Duodenal mucosa (tissue), 2 donors: ENCODE results near the gene HUS1.
A peak's percentile ranks its signal among the peaks of the same experiment; 100 is the strongest.

Source experiments
- H3K27ac ChIP-seq: one replicate; pipeline ENCODE4 v1.7.0; 2013; ENCODE audit warnings: low read depth, low read length
- H3K27me3 ChIP-seq, 2 donors: one replicate each; pipeline ENCODE4 v1.7.0; 2013; ENCODE audit warnings: low read length in 2 of 2, control low read depth in 1 of 2; ENCODE audit not compliant: insufficient read depth in 2 of 2, control insufficient read depth in 1 of 2
- H3K36me3 ChIP-seq, 2 donors: one replicate each; pipeline ENCODE4 v1.7.0; 2013; ENCODE audit warnings: low read length in 2 of 2, control low read depth in 1 of 2; ENCODE audit not compliant: insufficient read depth in 2 of 2, control insufficient read depth in 1 of 2
- H3K4me1 ChIP-seq, 2 donors: one replicate each; pipeline ENCODE4 v1.7.0; 2013; ENCODE audit warnings: low read length in 2 of 2, control low read depth in 1 of 2; ENCODE audit not compliant: insufficient read depth in 2 of 2, control insufficient read depth in 1 of 2
- H3K4me3 ChIP-seq, 2 donors: one replicate each; pipeline ENCODE4 v1.7.0; 2013; ENCODE audit warnings: low read length in 2 of 2, low read depth in 1 of 2
- H3K9ac ChIP-seq, 2 donors: one replicate each; pipeline ENCODE4 v1.7.0; 2013; ENCODE audit warnings: low read length in 2 of 2, low read depth in 1 of 2
- H3K9me3 ChIP-seq, 2 donors: one replicate each; pipeline ENCODE4 v1.7.0; 2013; ENCODE audit warnings: low read length in 2 of 2, control low read depth in 1 of 2; ENCODE audit not compliant: control insufficient read depth in 1 of 2

The HUS1 gene

GRCh38 chr7:47979145-47979831 is at the start of gene HUS1:
TSS of gene HUS1 (minus strand) at chr7:47979615. CDS start at chr7:47979519, 96 bp downstream.
- peak within 1 kb of the TSS; percentile 91 for H3K27ac ChIP-seq
- H3K4me3 ChIP-seq = peak within 1 kb of the TSS; percentile 87 to 99
- peaks cover 10 to 37% of the 10 kb centered on the region in 2 donors for H3K36me3 ChIP-seq
- H3K4me1 ChIP-seq = peaks cover 10 to 11% of the 10 kb centered on the region in 2 donors
- no peaks in the 10 kb centered on the region for H3K9me3 ChIP-seq
- H3K9ac ChIP-seq = peak within 1 kb of the TSS; percentile 77 to 95
- H3K27me3 ChIP-seq = no peaks in the 10 kb centered on the region

GRCh38 chr7:48028938-48029337 is 49.5 kb upstream of the HUS1 start, which contains the start of gene SUN3:
TSS of gene SUN3 (minus strand) at chr7:48029107. CDS start at chr7:48028938, 169 bp downstream.
- Histone ChIP-seq H3K27me3 (no peaks in the 10 kb centered on the region), H3K9ac (no peak within 1 kb of the TSS), H3K9me3 (no peaks in the 10 kb centered on the region), H3K4me1 (no peaks in the 10 kb centered on the region), H3K4me3 (no peak within 1 kb of the TSS), H3K27ac (no peak within 1 kb of the TSS), H3K36me3 (no peaks in the 10 kb centered on the region)

GRCh38 chr7:48025624-48026023 is 46.2 kb upstream of the HUS1 start:
- H3K4me1 ChIP-seq = no peaks in the 10 kb centered on the region
- no peaks in the 10 kb centered on the region for H3K36me3 ChIP-seq
- H3K4me3 ChIP-seq = no peak overlapping the region
- H3K27ac ChIP-seq = no peak overlapping the region
- H3K9ac ChIP-seq = no peak overlapping the region
- H3K27me3 ChIP-seq = no peaks in the 10 kb centered on the region
- H3K9me3 ChIP-seq = no peaks in the 10 kb centered on the region

- H3K36me3 ChIP-seq = no peaks in the 10 kb centered on the region
- H3K4me3 ChIP-seq = no peak overlapping the region
- H3K4me1 ChIP-seq = no peaks in the 10 kb centered on the region
- H3K9ac ChIP-seq = no peak overlapping the region
- no peak overlapping the region for H3K27ac ChIP-seq
- H3K9me3 ChIP-seq = no peaks in the 10 kb centered on the region
- H3K27me3 ChIP-seq = no peaks in the 10 kb centered on the region
These were observed 38.3 kb upstream of the HUS1 start for GRCh38 chr7:48017674-48018073.

GRCh38 chr7:48016641-48017040 is 37.2 kb upstream of the HUS1 start:
- H3K4me3 ChIP-seq = no peak overlapping the region
- H3K9me3 ChIP-seq = no peaks in the 10 kb centered on the region
- no peaks in the 10 kb centered on the region for H3K4me1 ChIP-seq

GRCh38 chr7:48011951-48012350 is 32.5 kb upstream of the HUS1 start:
- no peak overlapping the region for H3K27ac ChIP-seq
- H3K27me3 ChIP-seq = no peaks in the 10 kb centered on the region
- no peak overlapping the region for H3K4me3 ChIP-seq
- no peaks in the 10 kb centered on the region for H3K36me3 ChIP-seq
- no peak overlapping the region for H3K9ac ChIP-seq
- H3K9me3 ChIP-seq = no peaks in the 10 kb centered on the region
- H3K4me1 ChIP-seq = no peaks in the 10 kb centered on the region

More at GRCh38 chr7:48016641-48017040, 37.2 kb upstream of the HUS1 start:
- H3K27ac ChIP-seq = no peak overlapping the region
- no peak overlapping the region for H3K9ac ChIP-seq
- no peaks in the 10 kb centered on the region for H3K36me3 ChIP-seq
- no peaks in the 10 kb centered on the region for H3K27me3 ChIP-seq

GRCh38 chr7:48011323-48011722 is 31.9 kb upstream of the HUS1 start:
- Histone ChIP-seq H3K9ac (no peak overlapping the region), H3K27me3 (no peaks in the 10 kb centered on the region), H3K27ac (no peak overlapping the region), H3K9me3 (no peaks in the 10 kb centered on the region), H3K4me3 (no peak overlapping the region), H3K4me1 (peaks cover 0 to 3% of the 10 kb centered on the region in 2 donors), H3K36me3 (no peaks in the 10 kb centered on the region)

GRCh38 chr7:48009954-48010353 is 30.5 kb upstream of the HUS1 start:
- H3K9me3 ChIP-seq = no peaks in the 10 kb centered on the region
- H3K4me1 ChIP-seq = peaks cover 11 to 12% of the 10 kb centered on the region in 2 donors
- no peak overlapping the region for H3K4me3 ChIP-seq

GRCh38 chr7:48009257-48009656 is 29.8 kb upstream of the HUS1 start:
- peaks cover 18 to 19% of the 10 kb centered on the region in 2 donors for H3K4me1 ChIP-seq
- no peak overlapping the region for H3K4me3 ChIP-seq
- H3K9ac ChIP-seq = no peak overlapping the region
- H3K27me3 ChIP-seq = no peaks in the 10 kb centered on the region
- no peak overlapping the region for H3K27ac ChIP-seq
- H3K9me3 ChIP-seq = no peaks in the 10 kb centered on the region
- no peaks in the 10 kb centered on the region for H3K36me3 ChIP-seq

More at GRCh38 chr7:48009954-48010353, 30.5 kb upstream of the HUS1 start:
- no peaks in the 10 kb centered on the region for H3K36me3 ChIP-seq
- H3K9ac ChIP-seq = no peak overlapping the region
- no peaks in the 10 kb centered on the region for H3K27me3 ChIP-seq
- no peak overlapping the region for H3K27ac ChIP-seq

GRCh38 chr7:48006866-48007265 is 27.5 kb upstream of the HUS1 start:
- Histone ChIP-seq H3K27me3 (no peaks in the 10 kb centered on the region), H3K9ac (no peak overlapping the region), H3K27ac (no peak overlapping the region), H3K4me3 (no peak overlapping the region), H3K9me3 (no peaks in the 10 kb centered on the region), H3K4me1 (peaks cover 19 to 20% of the 10 kb centered on the region in 2 donors), H3K36me3 (no peaks in the 10 kb centered on the region)
